Uterus (tissue), 2 donors: ENCODE measurements around the gene FSIP1.

Experiments used
- CTCF ChIP-seq, 4 experiments: fragments of 200-600 bp in 2 of 4; fragments of 450-650 bp in 2 of 4; sonication (generic) in 2 of 4; IDR thresholded peaks; one replicate each; pipeline ENCODE4 v1.5.1; 2016 to 2019; ENCODE audit warnings: antibody characterized with exemption in 4 of 4, mild to moderate bottlenecking in 2 of 4, moderate library complexity in 1 of 4
- POLR2A ChIP-seq, 2 donors: fragments of 450-650 bp; IDR thresholded peaks; one replicate each; pipeline ENCODE4 v1.6.1; 2016; ENCODE audit warnings: antibody characterized with exemption in 2 of 2, mild to moderate bottlenecking in 1 of 2, moderate library complexity in 1 of 2

GRCh38 chr15:39621210-39621609, 161.4 kb downstream of the FSIP1 start:
- TF ChIP-seq POLR2A (IDR thresholded peaks at IDR 0.05) (no peak), CTCF (IDR thresholded peaks at IDR 0.05) (no peak)
